Measurements from ENCODE around the gene CAPN12.

DNA sequence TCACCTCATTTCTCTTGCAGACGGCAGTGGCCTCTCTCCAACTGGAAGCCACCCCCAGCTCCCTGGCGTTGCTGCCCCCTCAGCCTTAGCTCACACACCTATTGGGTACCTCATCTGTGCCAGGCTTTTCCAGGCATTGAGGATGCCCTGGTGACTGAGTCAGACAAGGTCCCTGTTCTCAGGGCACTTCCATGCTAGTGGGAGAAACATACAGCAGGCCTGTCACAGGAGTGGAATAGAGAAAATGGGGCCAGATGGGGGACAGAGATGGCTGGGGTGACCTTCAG is 33.9 kb downstream of the CAPN12 start:
- TF ChIP-seq, protein P1, sequence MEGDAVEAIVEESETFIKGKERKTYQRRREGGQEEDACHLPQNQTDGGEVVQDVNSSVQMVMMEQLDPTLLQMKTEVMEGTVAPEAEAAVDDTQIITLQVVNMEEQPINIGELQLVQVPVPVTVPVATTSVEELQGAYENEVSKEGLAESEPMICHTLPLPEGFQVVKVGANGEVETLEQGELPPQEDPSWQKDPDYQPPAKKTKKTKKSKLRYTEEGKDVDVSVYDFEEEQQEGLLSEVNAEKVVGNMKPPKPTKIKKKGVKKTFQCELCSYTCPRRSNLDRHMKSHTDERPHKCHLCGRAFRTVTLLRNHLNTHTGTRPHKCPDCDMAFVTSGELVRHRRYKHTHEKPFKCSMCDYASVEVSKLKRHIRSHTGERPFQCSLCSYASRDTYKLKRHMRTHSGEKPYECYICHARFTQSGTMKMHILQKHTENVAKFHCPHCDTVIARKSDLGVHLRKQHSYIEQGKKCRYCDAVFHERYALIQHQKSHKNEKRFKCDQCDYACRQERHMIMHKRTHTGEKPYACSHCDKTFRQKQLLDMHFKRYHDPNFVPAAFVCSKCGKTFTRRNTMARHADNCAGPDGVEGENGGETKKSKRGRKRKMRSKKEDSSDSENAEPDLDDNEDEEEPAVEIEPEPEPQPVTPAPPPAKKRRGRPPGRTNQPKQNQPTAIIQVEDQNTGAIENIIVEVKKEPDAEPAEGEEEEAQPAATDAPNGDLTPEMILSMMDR (IDR thresholded peaks at IDR 0.05): no peak
- TF ChIP-seq POLR2A (IDR thresholded peaks at IDR 0.05): no peak
